Heart right ventricle (tissue), 16 donors: ENCODE measurements around the gene NEMP2. TPM values are rescaled to one million over a fixed set of nuclear protein-coding genes. Genes with fewer than 3 reads are reported as not detected.
A peak's percentile ranks its signal among the peaks of the same experiment; 100 is the strongest.

Source experiments
- ATAC-seq, 8 donors: fragments of 200-7000 bp; cut with Tn5 transposase; one replicate each; pipeline ENCODE4 v1.9.1; 2020; ENCODE audit warnings: mild to moderate bottlenecking in 8 of 8, moderate library complexity in 8 of 8, moderate number of reproducible peaks in 1 of 8
- DNase-seq, 2 donors: peaks; one replicate each; pipeline ENCODE4 v3.0.0-alpha.2; 2020
- H3K27ac ChIP-seq, 10 donors: fragments of 200-600 bp; sonication (generic) in 2 of 10; one replicate each; pipeline versions ENCODE4 v1.5.0 to v1.8.0; 2020 to 2022; ENCODE audit warnings: mild to moderate bottlenecking in 3 of 10
- H3K27me3 ChIP-seq, 7 donors: fragments of 200-600 bp; one replicate each; pipeline ENCODE4 v1.8.0; 2021 to 2022; ENCODE audit warnings: mild to moderate bottlenecking in 2 of 7
- H3K36me3 ChIP-seq, 9 donors: fragments of 200-600 bp; sonication (generic) in 1 of 9; one replicate each; pipeline versions ENCODE4 v1.5.0 to v1.8.0; 2020 to 2022; ENCODE audit warnings: mild to moderate bottlenecking in 2 of 9
- H3K4me1 ChIP-seq, 9 donors: fragments of 200-600 bp; sonication (generic) in 1 of 9; one replicate each; pipeline versions ENCODE4 v1.5.0 to v1.8.0; 2020 to 2022; ENCODE audit warnings: mild to moderate bottlenecking in 4 of 9
- H3K4me3 ChIP-seq, 10 donors: fragments of 200-600 bp; sonication (generic) in 2 of 10; one replicate each; pipeline versions ENCODE4 v1.5.0 to v1.8.0; 2020 to 2022; ENCODE audit warnings: mild to moderate bottlenecking in 7 of 10, moderate library complexity in 2 of 10
- H3K9me3 ChIP-seq, 11 donors: fragments of 200-600 bp in 10 of 11; sonication (generic) in 2 of 11; one replicate each; pipeline versions ENCODE4 v1.5.0 to v1.8.0; 2013 to 2022; ENCODE audit warnings: mild to moderate bottlenecking in 2 of 11, control low read depth in 1 of 11, moderate library complexity in 1 of 11
- WGBS, 2 donors: extraction: QIAGEN DNeasy Blood & Tissue Kit; methylation state at CpG; one replicate each; pipeline ENCODE4 v1.1.7; 2013; ENCODE audit warnings: inconsistent platforms in 1 of 2; 5-methylcytosine and 5-hydroxymethylcytosine counted together
- intact Hi-C, 10 donors: fragments of 100-400 bp; cut with DNase I; formaldehyde crosslinking; loops; one replicate each; pipeline versions ENCODE4 v1.11.1 to v1.14.2; 2022
- polyA plus RNA-seq, 2 donors: library from polyadenylated mRNA; stranded (reverse); fragments of 200-250 nt; gene quantifications; one replicate each; pipeline ENCODE4 v1.2.3, GENCODE V29; 2013
- total RNA-seq, 10 donors: library from RNA; stranded (reverse); fragmentation: NEBNext Ultra II Directional in 3 of 10; extraction: Animal tissue kit (Norgen Biotek cat#: 25700) in 3 of 10; gene quantifications; one replicate each; pipeline versions ENCODE4 v1.2.1 to v1.2.4, GENCODE V29; 2021 to 2023
- TF ChIP-seq, protein P1 (sequence below), 9 donors: fragments of 200-600 bp; sonication (generic) in 2 of 9; IDR thresholded peaks; one replicate each; pipeline versions ENCODE4 v1.5.0 to v1.8.0; 2021 to 2022; ENCODE audit warnings: antibody characterized with exemption in 9 of 9, mild to moderate bottlenecking in 5 of 9, moderate library complexity in 1 of 9
- donor health status: Arrhythmogenic right ventricular cardiomyopathy.
- donor health status: ischemic (EF 13 %, LVEDD 7.1; RV severe dilation, severe dysfunction).
- donor health status: healthy with polysubstance abuse.
- donor health status: DM: no; HTN: yes; CAD: no.
- donor health status: DM: no; HTN: no; CAD: no.
- donor health status: ischemic (EF 25% LVEDD 6.9; RV normal size, moderate dysfunction).
- donor health status: ischemic (EF 25% LVEDD 5.7; RV mildly dilated, moderate dysfunction).
- donor health status: healthy.
- donor health status: DM: yes; HTN: yes; CAD: no.
- donor health status: Ischemic cardiomyopathy.
- donor health status: ischemic (EF 35%, LVEDD 5.7; RV mildly dilated, moderate dysfunction).
- donor health status: nonischemic (EF 11% LVEDD 7.7; RV severe dilation, severe dysfunction).
- donor health status: DM: yes; HTN: yes; CAD: no.
- donor health status: PGD.
- donor health status: ischemic (EF 29% LVEDD 5.4; RV normal size, mild dysfunction).
- donor health status: nonischemic (EF 23%, LVEDD 6.1; RV moderate dilation, normal function).

Gene NEMP2
- total and polyA plus RNA-seq, 12 donors, result 0.51 to 4.7 (median 2.6) TPM

GRCh38 chr2:190527214-190527613 is 7.3 kb downstream of the NEMP2 start:
- no peak for DNase-seq
- WGBS, 2 donors, result 94 to 95% methylated on average over 4 of the region's 4 CpGs
- Histone ChIP-seq H3K9me3 (no peaks in the 10 kb centered on the region), H3K4me1 (peaks cover 0 to 41% (median 19%) of the 10 kb centered on the region in 9 donors), H3K27ac (no peak overlapping the region), H3K36me3 (peaks cover 0 to 8% (median 0%) of the 10 kb centered on the region in 9 donors), H3K27me3 (no peaks in the 10 kb centered on the region), H3K4me3 (no peak overlapping the region)
- TF ChIP-seq, protein P1, sequence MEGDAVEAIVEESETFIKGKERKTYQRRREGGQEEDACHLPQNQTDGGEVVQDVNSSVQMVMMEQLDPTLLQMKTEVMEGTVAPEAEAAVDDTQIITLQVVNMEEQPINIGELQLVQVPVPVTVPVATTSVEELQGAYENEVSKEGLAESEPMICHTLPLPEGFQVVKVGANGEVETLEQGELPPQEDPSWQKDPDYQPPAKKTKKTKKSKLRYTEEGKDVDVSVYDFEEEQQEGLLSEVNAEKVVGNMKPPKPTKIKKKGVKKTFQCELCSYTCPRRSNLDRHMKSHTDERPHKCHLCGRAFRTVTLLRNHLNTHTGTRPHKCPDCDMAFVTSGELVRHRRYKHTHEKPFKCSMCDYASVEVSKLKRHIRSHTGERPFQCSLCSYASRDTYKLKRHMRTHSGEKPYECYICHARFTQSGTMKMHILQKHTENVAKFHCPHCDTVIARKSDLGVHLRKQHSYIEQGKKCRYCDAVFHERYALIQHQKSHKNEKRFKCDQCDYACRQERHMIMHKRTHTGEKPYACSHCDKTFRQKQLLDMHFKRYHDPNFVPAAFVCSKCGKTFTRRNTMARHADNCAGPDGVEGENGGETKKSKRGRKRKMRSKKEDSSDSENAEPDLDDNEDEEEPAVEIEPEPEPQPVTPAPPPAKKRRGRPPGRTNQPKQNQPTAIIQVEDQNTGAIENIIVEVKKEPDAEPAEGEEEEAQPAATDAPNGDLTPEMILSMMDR (IDR thresholded peaks at IDR 0.05), result no peak
- no peak for ATAC-seq
- intact Hi-C loops, result loop anchor here in 2 of 10 donors (10.0 kb wide), 2 partner anchors 128 to 442 kb away; no protein-coding TSS in a partner anchor

DNA sequence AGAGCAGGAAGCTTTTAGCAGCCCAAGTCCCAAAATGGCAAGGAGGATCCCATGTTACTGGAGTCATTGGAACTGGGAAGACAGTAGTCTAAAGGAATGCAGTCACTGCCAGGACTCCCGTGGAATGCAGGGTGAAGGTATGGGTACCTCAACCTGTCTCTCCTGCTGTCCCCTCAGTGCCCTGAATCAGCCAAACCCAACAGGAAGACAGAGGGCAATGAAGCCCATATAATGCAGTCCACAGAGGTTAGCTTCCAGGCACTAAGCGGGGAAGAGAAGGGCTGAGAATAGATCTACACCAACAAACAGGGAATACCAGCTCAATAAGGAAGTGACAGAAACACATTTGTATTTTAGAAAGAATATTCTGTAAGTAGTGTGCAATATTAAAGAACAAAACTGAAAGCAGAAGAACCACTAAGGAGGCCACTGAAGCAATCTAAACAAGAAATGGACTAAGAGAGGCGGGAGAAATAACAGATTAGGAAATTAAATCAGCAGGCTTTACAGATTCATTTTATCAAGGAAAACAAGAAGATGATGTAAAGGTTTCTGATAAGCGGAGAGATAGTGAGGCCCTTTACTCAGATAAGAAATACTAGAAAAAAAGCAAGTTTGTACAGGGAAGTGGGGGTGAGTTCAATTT is 8.3 kb downstream of the NEMP2 start:
- TF ChIP-seq, protein P1 (IDR thresholded peaks at IDR 0.05), result no peak
- ATAC-seq, result no peak
- Histone ChIP-seq H3K4me1 (peaks cover 0 to 39% (median 17%) of the 10 kb centered on the region in 9 donors), H3K27me3 (no peaks in the 10 kb centered on the region), H3K27ac (peak overlapping the region in 1 of 10 donors; percentile 22), H3K4me3 (no peak overlapping the region), H3K9me3 (no peaks in the 10 kb centered on the region), H3K36me3 (peaks cover 0 to 8% (median 0%) of the 10 kb centered on the region in 9 donors)
- WGBS, 2 donors, result 84 to 94% methylated on average over 4 of the region's 4 CpGs
- intact Hi-C loops, result loop anchor here in 2 of 10 donors (10.0 kb wide), 2 partner anchors 129 to 441 kb away; no protein-coding TSS in a partner anchor
- DNase-seq, result no peak

DNA sequence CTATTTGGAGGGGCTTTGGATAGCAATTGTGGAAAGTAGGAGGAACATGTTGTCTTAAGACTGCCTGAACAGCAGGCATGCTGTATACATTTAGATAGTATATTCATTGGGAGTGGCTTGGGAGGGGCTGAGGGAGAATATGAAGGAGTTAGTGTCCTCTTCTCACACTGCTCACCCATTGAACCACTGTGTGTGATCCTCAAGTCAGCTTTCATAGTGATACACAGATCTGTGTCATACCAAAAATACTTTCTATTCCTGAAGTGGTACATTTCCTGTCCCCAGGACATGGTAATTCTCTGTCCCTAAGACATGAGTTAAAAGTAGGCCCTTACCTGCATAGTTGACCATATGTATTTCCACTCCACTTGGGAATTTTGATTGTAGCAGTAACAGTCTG is 9.6 kb downstream of the NEMP2 start:
- ATAC-seq (no peak), DNase-seq (no peak)
- TF ChIP-seq, protein P1 (IDR thresholded peaks at IDR 0.05), result no peak
- H3K4me3 ChIP-seq, result no peak overlapping the region
- H3K27me3 ChIP-seq, result no peaks in the 10 kb centered on the region
- intact Hi-C loops, result loop anchor here in 2 of 10 donors (10.0 kb wide), 2 partner anchors 130 to 440 kb away; no protein-coding TSS in a partner anchor
- H3K36me3 ChIP-seq, result peaks cover 0 to 8% (median 0%) of the 10 kb centered on the region in 9 donors
- peaks cover 0 to 26% (median 4%) of the 10 kb centered on the region in 9 donors for H3K4me1 ChIP-seq
- H3K9me3 ChIP-seq, result no peaks in the 10 kb centered on the region
- no peak overlapping the region for H3K27ac ChIP-seq

GRCh38 chr2:190519975-190520767 is 14.4 kb downstream of the NEMP2 start:
- intact Hi-C loops, result loop anchor here in 5 of 10 donors (10.0 kb wide), 3 partner anchors 135 to 435 kb away; no protein-coding TSS in a partner anchor
- WGBS, 2 donors, result 90 to 100% methylated on average over 1 of the region's 1 CpG
- DNase-seq (no peak), ATAC-seq (no peak)
- Histone ChIP-seq H3K36me3 (peaks cover 0 to 36% (median 0%) of the 10 kb centered on the region in 9 donors), H3K4me3 (no peak overlapping the region), H3K27ac (no peak overlapping the region), H3K27me3 (no peaks in the 10 kb centered on the region), H3K9me3 (no peaks in the 10 kb centered on the region), H3K4me1 (no peaks in the 10 kb centered on the region)
- TF ChIP-seq, protein P1 (IDR thresholded peaks at IDR 0.05), result no peak
